DND-41 (cell line): ENCODE measurements around the gene L3MBTL4.

Experiments
- CTCF ChIP-seq: IDR thresholded peaks from 2 replicates; pipeline ENCODE4 v1.5.1; 2012; ENCODE audit warnings: borderline replicate concordance, low read length, moderate library complexity, mild to moderate bottlenecking; ENCODE audit not compliant: poor library complexity, severe bottlenecking; ENCODE audit errors: extremely low read depth
- EZH2 ChIP-seq: IDR thresholded peaks from 3 replicates; pipeline ENCODE4 v1.6.1; 2012; ENCODE audit warnings: borderline replicate concordance, low read depth, mild to moderate bottlenecking, moderate library complexity, low read length, inconsistent platforms; ENCODE audit not compliant: severe bottlenecking

- no peak for TF ChIP-seq CTCF
- TF ChIP-seq EZH2: no peak
Measured at GRCh38 chr18:5972298-5972697, 442.4 kb downstream of the L3MBTL4 start.
